Upper lobe of left lung (tissue), 6 donors: ENCODE data around the gene MYLK. TPM values are rescaled to one million over a fixed set of nuclear protein-coding genes. Genes with fewer than 3 reads are reported as not detected.

ENCODE experiments used
- ATAC-seq, 2 donors: fragments of 200-7000 bp; cut with Tn5 transposase; one replicate each; pipeline ENCODE4 v1.9.1; 2022; ENCODE audit warnings: mild to moderate bottlenecking in 2 of 2, moderate library complexity in 2 of 2; ENCODE audit not compliant: low FRiP score in 2 of 2
- DNase-seq, 2 donors: peaks; one replicate each; pipeline ENCODE4 v3.0.0-alpha.2; 2019 to 2020
- H3K27ac ChIP-seq, 4 donors: fragments of 200-600 bp; sonication (generic); one replicate each; pipeline ENCODE4 v1.5.1; 2016 to 2019
- H3K27me3 ChIP-seq, 4 donors: fragments of 200-600 bp; sonication (generic); one replicate each; pipeline ENCODE4 v1.5.1; 2017 to 2019
- H3K36me3 ChIP-seq, 4 donors: fragments of 200-600 bp; sonication (generic); one replicate each; pipeline ENCODE4 v1.5.1; 2016 to 2019
- H3K4me1 ChIP-seq, 4 donors: fragments of 200-600 bp; sonication (generic); one replicate each; pipeline ENCODE4 v1.5.1; 2018 to 2019
- H3K4me3 ChIP-seq, 4 donors: fragments of 200-600 bp; sonication (generic); one replicate each; pipeline ENCODE4 v1.5.1; 2017 to 2019; ENCODE audit warnings: mild to moderate bottlenecking in 2 of 4, moderate library complexity in 1 of 4
- H3K9me3 ChIP-seq, 4 donors: fragments of 200-600 bp; sonication (generic); one replicate each; pipeline ENCODE4 v1.5.1; 2018 to 2019
- EP300 ChIP-seq, 4 donors: sonication (generic); formaldehyde crosslinking; IDR thresholded peaks; one replicate each; pipeline ENCODE4 v1.5.1; 2017; ENCODE audit warnings: antibody characterized with exemption in 4 of 4, control low read depth in 2 of 4
- POLR2A ChIP-seq, 4 donors: fragments of 450-650 bp; IDR thresholded peaks; one replicate each; pipeline ENCODE4 v1.5.1; 2016 to 2017; ENCODE audit warnings: antibody characterized with exemption in 4 of 4, mild to moderate bottlenecking in 2 of 4
- POLR2AphosphoS5 ChIP-seq, 2 donors: sonication (generic); formaldehyde crosslinking; IDR thresholded peaks; one replicate each; pipeline ENCODE4 v1.5.1; 2017; ENCODE audit warnings: antibody characterized with exemption in 2 of 2
- WGBS, 2 donors: methylation state at CpG; one replicate each; pipeline ENCODE4 v1.1.5; 2017 to 2018; 5-methylcytosine and 5-hydroxymethylcytosine counted together
- total RNA-seq, 6 donors: library from RNA; depleted of rRNA in 4 of 6; stranded (reverse); fragments of >200 nt in 4 of 6; gene quantifications; one replicate each; pipeline versions ENCODE4 v1.1.0 to v1.2.1, GENCODE V29; 2016 to 2021
- TF ChIP-seq, protein P1 (sequence below), 6 experiments: fragments of 450-650 bp in 4 of 6; fragments of 200-600 bp in 2 of 6; sonication (generic) in 2 of 6; IDR thresholded peaks; one replicate each; pipeline ENCODE4 v1.5.1; 2016 to 2019; ENCODE audit warnings: antibody characterized with exemption in 6 of 6
- donor health status: DM: no; HTN: no; CAD: no; lungs with moderate emphysema.
- donor health status: DM: no; HTN: yes; CAD: no; lungs with severe emphysema.

Gene MYLK
- total RNA-seq, 6 donors from 2014 or later, result 105 to 378 (median 160) TPM

DNA sequence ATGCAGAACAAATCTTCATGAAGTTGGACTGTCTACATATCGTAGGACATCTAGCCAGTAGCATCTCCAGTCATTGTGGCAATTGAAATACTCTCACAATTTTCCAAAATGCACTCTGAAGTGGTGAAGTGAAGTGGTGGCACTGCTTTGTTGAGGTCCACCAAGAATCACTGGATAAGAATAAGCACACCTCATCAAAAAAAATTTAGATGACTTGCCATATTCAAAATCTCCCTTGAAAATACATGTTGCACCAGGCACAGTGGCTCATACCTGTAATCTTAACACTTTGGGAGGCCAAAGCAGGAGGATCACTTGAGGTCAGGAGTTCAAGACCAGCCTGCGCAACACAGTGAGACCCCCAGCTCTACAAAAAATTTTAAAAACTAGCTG is 312.2 kb downstream of the MYLK start:
- no peak overlapping the region for H3K27ac ChIP-seq
- no peak for ATAC-seq
- peaks cover 0 to 8% (median 0%) of the 10 kb centered on the region in 4 donors for H3K4me1 ChIP-seq
- H3K36me3 ChIP-seq, result peaks cover 0 to 11% (median under 1%) of the 10 kb centered on the region in 4 donors
- H3K27me3 ChIP-seq, result no peaks in the 10 kb centered on the region
- H3K4me3 ChIP-seq, result no peak overlapping the region
- no peaks in the 10 kb centered on the region for H3K9me3 ChIP-seq
- WGBS, 2 donors, result 74 to 97% methylated on average over 2 of the region's 2 CpGs
- TF ChIP-seq POLR2AphosphoS5 (IDR thresholded peaks at IDR 0.05) (no peak), POLR2A (IDR thresholded peaks at IDR 0.05) (no peak), EP300 (IDR thresholded peaks at IDR 0.05) (no peak)
- no peak for DNase-seq

DNA sequence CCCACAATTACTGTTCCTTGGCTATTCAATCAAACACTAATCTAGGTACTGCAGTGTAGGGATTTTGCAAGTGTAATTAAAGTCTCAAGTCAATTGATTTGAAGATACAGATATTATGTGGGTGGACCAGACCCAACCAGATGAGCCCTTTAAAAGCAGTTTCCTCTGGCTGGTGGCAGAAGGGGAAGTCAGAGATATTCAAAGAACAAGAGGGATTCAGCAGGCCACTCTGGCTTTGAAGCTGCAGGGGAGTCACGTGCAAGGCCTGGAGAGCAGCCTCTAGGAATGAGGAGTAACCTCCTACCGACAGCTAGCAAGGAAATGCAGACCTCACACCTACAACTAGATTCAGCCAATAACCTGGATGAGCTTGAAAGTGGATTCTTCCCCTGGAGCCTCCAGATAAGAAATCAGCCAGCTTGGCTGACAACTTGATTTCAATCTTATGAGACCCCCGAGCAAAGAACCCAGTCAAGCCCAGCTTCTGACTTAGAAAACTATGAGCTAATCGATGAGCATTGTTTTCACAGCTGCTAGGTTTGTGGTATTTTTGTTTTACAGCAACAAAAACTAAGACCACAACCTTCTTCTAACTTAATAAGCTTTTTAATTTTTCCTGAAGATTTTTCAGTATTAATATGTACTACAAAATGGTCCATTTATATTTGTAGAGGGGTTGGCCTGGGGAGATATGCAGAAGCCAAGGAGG is 312.7 kb downstream of the MYLK start:
- no peaks in the 10 kb centered on the region for H3K9me3 ChIP-seq
- H3K4me1 ChIP-seq, result peaks cover 0 to 6% (median 0%) of the 10 kb centered on the region in 4 donors
- H3K4me3 ChIP-seq, result no peak overlapping the region
- no peaks in the 10 kb centered on the region for H3K27me3 ChIP-seq
- H3K27ac ChIP-seq, result no peak overlapping the region
- 61 to 94% methylated on average over 4 of the region's 4 CpGs for WGBS, 2 donors
- H3K36me3 ChIP-seq, result peaks cover 0 to 6% (median under 1%) of the 10 kb centered on the region in 4 donors
- ATAC-seq, result no peak
- no peak for DNase-seq
- TF ChIP-seq POLR2A (IDR thresholded peaks at IDR 0.05), result no peak
- TF ChIP-seq POLR2AphosphoS5 (IDR thresholded peaks at IDR 0.05), result no peak
- TF ChIP-seq, protein P1, sequence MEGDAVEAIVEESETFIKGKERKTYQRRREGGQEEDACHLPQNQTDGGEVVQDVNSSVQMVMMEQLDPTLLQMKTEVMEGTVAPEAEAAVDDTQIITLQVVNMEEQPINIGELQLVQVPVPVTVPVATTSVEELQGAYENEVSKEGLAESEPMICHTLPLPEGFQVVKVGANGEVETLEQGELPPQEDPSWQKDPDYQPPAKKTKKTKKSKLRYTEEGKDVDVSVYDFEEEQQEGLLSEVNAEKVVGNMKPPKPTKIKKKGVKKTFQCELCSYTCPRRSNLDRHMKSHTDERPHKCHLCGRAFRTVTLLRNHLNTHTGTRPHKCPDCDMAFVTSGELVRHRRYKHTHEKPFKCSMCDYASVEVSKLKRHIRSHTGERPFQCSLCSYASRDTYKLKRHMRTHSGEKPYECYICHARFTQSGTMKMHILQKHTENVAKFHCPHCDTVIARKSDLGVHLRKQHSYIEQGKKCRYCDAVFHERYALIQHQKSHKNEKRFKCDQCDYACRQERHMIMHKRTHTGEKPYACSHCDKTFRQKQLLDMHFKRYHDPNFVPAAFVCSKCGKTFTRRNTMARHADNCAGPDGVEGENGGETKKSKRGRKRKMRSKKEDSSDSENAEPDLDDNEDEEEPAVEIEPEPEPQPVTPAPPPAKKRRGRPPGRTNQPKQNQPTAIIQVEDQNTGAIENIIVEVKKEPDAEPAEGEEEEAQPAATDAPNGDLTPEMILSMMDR (IDR thresholded peaks at IDR 0.05), result no peak
- no peak for TF ChIP-seq EP300 (IDR thresholded peaks at IDR 0.05)

DNA sequence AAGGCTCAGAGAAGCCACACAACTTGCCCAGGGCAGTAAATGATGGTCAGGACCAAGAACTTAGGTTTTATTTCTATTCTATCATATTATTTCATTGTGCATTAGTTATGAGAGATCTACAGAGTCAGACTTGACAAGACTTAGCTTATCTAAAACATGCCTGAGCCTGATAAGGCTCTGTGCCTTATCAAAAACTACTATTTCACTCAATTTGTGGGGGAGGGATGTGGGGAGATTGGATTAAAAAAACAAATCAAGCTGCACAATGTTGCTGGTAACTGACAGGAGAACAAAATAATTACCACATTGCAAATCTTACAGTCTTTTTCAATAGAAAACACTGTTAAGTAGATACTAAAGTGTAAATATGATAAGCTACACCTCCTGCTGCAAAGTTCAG is 315.3 kb downstream of the MYLK start:
- no peak for ATAC-seq
- no peak for TF ChIP-seq EP300 (IDR thresholded peaks at IDR 0.05)
- no peak for TF ChIP-seq POLR2A (IDR thresholded peaks at IDR 0.05)
- TF ChIP-seq, protein P1 (IDR thresholded peaks at IDR 0.05), result no peak
- TF ChIP-seq POLR2AphosphoS5 (IDR thresholded peaks at IDR 0.05), result no peak
- Histone ChIP-seq H3K36me3 (peaks cover 0 to 10% (median 5%) of the 10 kb centered on the region in 4 donors), H3K9me3 (no peaks in the 10 kb centered on the region), H3K27ac (no peak overlapping the region), H3K4me1 (no peaks in the 10 kb centered on the region), H3K27me3 (no peaks in the 10 kb centered on the region), H3K4me3 (no peak overlapping the region)
- DNase-seq, result no peak

DNA sequence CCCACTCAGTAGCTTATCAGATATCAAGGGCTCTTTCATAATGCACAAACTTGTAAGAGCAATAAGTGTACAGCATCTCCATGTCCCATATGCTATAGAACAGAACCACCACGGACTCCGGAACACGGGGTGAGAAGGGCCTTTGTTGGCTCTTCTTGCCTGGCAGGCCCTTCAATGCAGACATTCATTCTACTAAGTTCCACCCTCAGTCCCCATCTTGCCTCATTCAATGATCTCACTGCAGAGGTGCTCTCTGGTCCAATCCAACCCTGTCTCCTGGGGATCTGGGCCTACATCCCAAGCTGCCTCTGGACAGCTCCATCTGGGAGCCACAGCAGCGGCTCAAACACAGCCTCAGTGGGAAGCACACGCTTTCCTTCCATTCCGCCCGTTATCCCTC is 316.1 kb downstream of the MYLK start:
- H3K27me3 ChIP-seq, result no peaks in the 10 kb centered on the region
- 89 to 93% methylated on average over 7 of the region's 7 CpGs for WGBS, 2 donors
- H3K9me3 ChIP-seq, result no peaks in the 10 kb centered on the region
- H3K4me3 ChIP-seq, result no peak overlapping the region
- H3K27ac ChIP-seq, result no peak overlapping the region
- no peak for ATAC-seq
- no peak for DNase-seq
- no peak for TF ChIP-seq EP300 (IDR thresholded peaks at IDR 0.05)
- TF ChIP-seq POLR2A (IDR thresholded peaks at IDR 0.05), result no peak
- TF ChIP-seq, protein P1 (IDR thresholded peaks at IDR 0.05), result no peak
- TF ChIP-seq POLR2AphosphoS5 (IDR thresholded peaks at IDR 0.05), result no peak
- no peaks in the 10 kb centered on the region for H3K4me1 ChIP-seq
- H3K36me3 ChIP-seq, result peaks cover 0 to 10% (median 5%) of the 10 kb centered on the region in 4 donors

DNA sequence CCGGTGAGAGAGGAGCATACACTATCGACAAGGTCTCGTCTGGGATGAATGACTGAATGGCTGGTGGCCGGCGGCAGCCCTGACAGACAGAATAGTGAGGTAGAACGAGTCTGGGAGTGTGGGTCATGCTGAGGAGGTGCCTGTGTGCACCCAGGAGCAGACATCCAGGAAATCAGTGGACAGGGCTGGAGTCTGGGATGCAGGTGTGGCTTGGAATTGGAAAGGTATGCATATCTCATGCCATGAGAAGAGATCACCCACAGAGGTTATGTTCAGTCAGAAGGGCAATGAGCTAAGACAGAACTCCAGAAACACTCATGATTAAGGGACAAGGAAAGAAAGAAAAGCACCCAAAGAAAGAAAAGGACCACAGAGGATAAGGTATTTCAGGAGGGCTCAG is 320.1 kb downstream of the MYLK start:
- no peaks in the 10 kb centered on the region for H3K9me3 ChIP-seq
- peaks cover 0 to 14% (median 2%) of the 10 kb centered on the region in 4 donors for H3K36me3 ChIP-seq
- DNase-seq, result no peak
- no peak overlapping the region for H3K27ac ChIP-seq
- H3K4me3 ChIP-seq, result no peak overlapping the region
- H3K27me3 ChIP-seq, result no peaks in the 10 kb centered on the region
- no peak for TF ChIP-seq POLR2AphosphoS5 (IDR thresholded peaks at IDR 0.05)
- TF ChIP-seq POLR2A (IDR thresholded peaks at IDR 0.05), result no peak
- TF ChIP-seq, protein P1 (IDR thresholded peaks at IDR 0.05), result no peak
- TF ChIP-seq EP300 (IDR thresholded peaks at IDR 0.05), result no peak
- 89 to 91% methylated on average over 6 of the region's 6 CpGs for WGBS, 2 donors
- H3K4me1 ChIP-seq, result no peaks in the 10 kb centered on the region
- no peak for ATAC-seq
